ENCODE data around the gene FBXL15. TPM values are rescaled to one million over a fixed set of nuclear protein-coding genes. Genes with fewer than 3 reads are reported as not detected.

FBXL15 gene
- total RNA-seq, 2 donors from 2014 or later, result 22.2 to 36.3 TPM

DNA sequence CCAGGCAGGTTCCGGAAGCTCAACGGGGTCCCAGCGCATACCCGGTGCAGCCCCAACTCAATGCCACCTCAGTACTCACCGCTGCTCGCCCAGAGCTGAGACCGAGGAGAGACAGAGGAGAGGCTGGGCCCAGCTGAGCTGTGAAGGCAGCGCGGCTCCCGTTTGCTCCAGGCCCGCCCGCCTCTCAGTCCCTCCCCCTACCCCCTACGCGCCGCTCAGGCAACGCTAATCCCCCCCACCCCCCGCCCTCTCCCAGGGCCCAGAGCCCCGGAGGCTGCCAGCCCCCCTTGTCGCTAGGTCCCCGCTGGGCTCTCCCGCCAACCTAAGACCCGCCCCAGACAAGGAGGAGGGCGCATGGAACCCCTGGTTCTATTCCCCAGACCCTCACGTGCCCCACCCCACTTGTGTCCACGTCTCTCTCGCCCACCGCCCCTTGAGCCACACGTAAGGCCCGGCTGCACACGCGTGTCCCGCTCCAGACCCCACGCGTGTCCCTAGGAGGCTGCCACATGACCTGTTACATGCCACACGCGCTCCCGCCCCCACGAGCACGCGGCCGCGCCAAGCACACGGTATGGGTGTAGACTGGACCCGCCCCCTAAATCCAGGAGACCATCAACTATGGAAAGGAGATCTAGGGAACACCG lies 1.9 kb upstream of the FBXL15 start, which contains the start of gene PSD:
TSS of gene PSD (minus strand) at position 164 of the 647 bp plus-strand sequence. CDS start 1,747 bp downstream, outside the sequence.
- TF ChIP-seq POLR2AphosphoS5 (IDR thresholded peaks at IDR 0.05) (no peak), POLR2A (IDR thresholded peaks at IDR 0.05) (no peak)
- TF ChIP-seq, protein P1, sequence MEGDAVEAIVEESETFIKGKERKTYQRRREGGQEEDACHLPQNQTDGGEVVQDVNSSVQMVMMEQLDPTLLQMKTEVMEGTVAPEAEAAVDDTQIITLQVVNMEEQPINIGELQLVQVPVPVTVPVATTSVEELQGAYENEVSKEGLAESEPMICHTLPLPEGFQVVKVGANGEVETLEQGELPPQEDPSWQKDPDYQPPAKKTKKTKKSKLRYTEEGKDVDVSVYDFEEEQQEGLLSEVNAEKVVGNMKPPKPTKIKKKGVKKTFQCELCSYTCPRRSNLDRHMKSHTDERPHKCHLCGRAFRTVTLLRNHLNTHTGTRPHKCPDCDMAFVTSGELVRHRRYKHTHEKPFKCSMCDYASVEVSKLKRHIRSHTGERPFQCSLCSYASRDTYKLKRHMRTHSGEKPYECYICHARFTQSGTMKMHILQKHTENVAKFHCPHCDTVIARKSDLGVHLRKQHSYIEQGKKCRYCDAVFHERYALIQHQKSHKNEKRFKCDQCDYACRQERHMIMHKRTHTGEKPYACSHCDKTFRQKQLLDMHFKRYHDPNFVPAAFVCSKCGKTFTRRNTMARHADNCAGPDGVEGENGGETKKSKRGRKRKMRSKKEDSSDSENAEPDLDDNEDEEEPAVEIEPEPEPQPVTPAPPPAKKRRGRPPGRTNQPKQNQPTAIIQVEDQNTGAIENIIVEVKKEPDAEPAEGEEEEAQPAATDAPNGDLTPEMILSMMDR (IDR thresholded peaks at IDR 0.05), result no peak
- H3K4me3 ChIP-seq, result peak within 1 kb of the TSS; percentile 62 to 73
- H3K27me3 ChIP-seq (replicated peaks; ENCODE audit: insufficient read depth), result peaks cover 3% of the 10 kb centered on the region
- no peak within 1 kb of the TSS for H3K27ac ChIP-seq
- intact Hi-C loops (cut with DNase I), result no loop called here
- WGBS, result 2% methylated on average over 40 of the region's 45 CpGs
- H3K36me3 ChIP-seq, result peaks cover 0 to 3% of the 10 kb centered on the region in 2 donors
- DNase-seq (ENCODE audit: low spot score), result no peak
- no peaks in the 10 kb centered on the region for H3K9me3 ChIP-seq
- peaks cover 26% of the 10 kb centered on the region for H3K4me1 ChIP-seq (replicated peaks)

DNA sequence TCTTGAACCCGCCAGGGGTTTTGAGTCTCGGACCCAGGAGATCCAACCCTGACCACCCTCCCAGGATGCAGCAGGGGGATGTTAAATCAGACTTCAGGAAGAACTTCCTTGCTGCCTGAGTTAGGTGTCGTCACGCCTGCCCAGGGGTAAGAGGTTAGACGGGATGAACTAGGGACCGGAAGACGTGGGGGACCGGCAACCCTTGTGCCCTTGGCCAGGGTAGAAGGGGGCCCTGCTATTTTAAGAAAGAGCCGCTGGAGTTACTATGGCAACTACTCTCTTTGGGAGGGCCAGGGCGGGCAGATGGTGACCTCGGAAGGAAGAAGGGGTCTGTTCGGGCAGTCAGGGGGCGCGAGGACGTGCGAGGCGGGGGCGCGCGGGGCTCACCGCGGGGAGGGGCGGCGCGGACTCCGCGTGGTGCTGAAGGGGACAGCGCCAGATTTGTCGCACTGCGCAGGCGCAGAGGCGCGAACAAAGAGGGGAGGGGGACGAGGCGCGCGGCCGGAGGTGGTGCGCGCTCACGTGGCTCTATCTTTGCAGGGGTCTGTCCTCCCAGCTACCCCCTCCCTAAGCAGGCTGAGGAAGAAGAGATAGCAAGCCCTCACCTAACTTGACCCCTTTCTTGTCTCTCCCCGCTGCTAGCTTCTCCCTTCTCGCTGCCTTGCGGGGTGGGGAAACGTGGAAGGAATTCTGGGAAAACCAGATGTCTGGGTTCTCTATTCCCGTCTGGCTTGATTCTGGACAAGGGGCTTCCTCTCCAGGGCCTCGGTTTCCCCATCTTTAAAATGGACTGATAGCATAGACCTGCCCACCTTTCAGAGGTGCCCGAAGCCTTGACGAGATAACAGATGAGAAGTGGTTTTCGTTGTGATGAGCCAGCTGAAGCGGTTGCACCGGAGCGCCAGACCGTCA lies 1.1 kb upstream of the FBXL15 start:
- Histone ChIP-seq H3K9me3 (no peaks in the 10 kb centered on the region), H3K36me3 (peaks cover 0 to 8% of the 10 kb centered on the region in 2 donors), H3K27me3 (replicated peaks; ENCODE audit: insufficient read depth) (no peaks in the 10 kb centered on the region), H3K4me1 (replicated peaks) (peaks cover 26% of the 10 kb centered on the region), H3K27ac (no peak overlapping the region), H3K4me3 (peak overlapping the region; percentile 62 to 73)
- WGBS, result 3% methylated on average over 54 of the region's 54 CpGs
- TF ChIP-seq, protein P1 (IDR thresholded peaks at IDR 0.05), result peak in 1 of 4 experiments; percentile 6
- TF ChIP-seq POLR2AphosphoS5 (IDR thresholded peaks at IDR 0.05) (peak; percentile 68), POLR2A (IDR thresholded peaks at IDR 0.05) (no peak)
- intact Hi-C loops (cut with DNase I), result loop anchor here (2.0 kb wide), 1 partner anchor 25 kb away; the partner anchor contains the start of gene NFKB2
- peak; percentile 40 for DNase-seq (ENCODE audit: low spot score)

DNA sequence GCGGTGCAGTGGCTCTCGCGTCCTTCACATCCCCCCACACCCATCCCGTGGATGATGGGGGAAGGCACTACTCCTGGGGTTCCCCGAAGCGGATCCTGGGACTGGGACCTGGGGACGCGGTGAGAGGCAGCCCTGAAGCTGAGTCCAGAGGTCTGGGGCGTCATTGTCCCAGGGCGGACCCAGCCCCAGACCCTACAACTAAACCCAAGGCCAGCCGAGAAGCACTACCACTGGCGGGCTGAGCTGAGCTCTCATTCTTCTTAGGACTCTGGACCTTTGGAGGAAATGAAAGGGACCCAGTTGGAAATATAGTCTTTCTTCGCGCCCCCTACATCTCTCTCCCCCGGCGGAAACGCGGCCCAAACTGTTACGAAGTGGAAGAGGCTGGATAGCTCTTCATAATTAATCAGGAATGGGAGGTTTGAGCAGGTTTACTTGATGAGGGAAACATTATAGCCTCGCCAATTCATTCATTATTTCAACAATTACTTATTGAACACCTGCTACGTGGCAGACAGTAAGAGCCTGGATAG lies 389 bp upstream of the FBXL15 start:
- peak overlapping the region; percentile 83 to 86 for H3K27ac ChIP-seq
- peaks cover 0 to 8% of the 10 kb centered on the region in 2 donors for H3K36me3 ChIP-seq
- peak overlapping the region; percentile 62 to 73 for H3K4me3 ChIP-seq
- DNase-seq (ENCODE audit: low spot score), result no peak
- under 1% methylated on average over 20 of the region's 21 CpGs for WGBS
- peaks cover 26% of the 10 kb centered on the region for H3K4me1 ChIP-seq (replicated peaks)
- intact Hi-C loops (cut with DNase I), result loop anchor here (2.0 kb wide), 1 partner anchor 25 kb away; the partner anchor contains the start of gene NFKB2
- TF ChIP-seq, protein P1 (IDR thresholded peaks at IDR 0.05), result no peak
- no peak for TF ChIP-seq POLR2AphosphoS5 (IDR thresholded peaks at IDR 0.05)
- no peak for TF ChIP-seq POLR2A (IDR thresholded peaks at IDR 0.05)
- H3K27me3 ChIP-seq (replicated peaks; ENCODE audit: insufficient read depth), result no peaks in the 10 kb centered on the region
- H3K9me3 ChIP-seq, result no peaks in the 10 kb centered on the region

DNA sequence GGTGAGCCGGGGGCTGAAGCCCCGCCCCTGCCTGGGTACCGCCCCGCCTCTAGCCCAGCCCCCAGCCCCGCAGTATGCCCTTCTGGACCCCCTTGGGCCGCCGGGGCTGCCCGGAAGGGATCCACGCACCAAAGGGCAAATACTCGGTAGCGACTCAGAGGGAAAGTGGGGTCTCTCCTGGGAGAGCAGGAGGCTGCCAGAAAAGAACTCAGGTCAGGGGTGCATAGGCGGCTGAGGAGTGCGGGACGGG lies 796 bp downstream of the FBXL15 start:
- Histone ChIP-seq H3K9me3 (no peaks in the 10 kb centered on the region), H3K4me1 (replicated peaks) (peaks cover 26% of the 10 kb centered on the region), H3K4me3 (peak overlapping the region; percentile 62 to 73), H3K27me3 (replicated peaks; ENCODE audit: insufficient read depth) (no peaks in the 10 kb centered on the region), H3K36me3 (peaks cover 0 to 8% of the 10 kb centered on the region in 2 donors), H3K27ac (peak overlapping the region; percentile 83 to 86)
- DNase-seq (ENCODE audit: low spot score), result no peak
- intact Hi-C loops (cut with DNase I), result loop anchor here (2.0 kb wide), 1 partner anchor 27 kb away; the partner anchor contains the start of gene NFKB2
- TF ChIP-seq, protein P1 (IDR thresholded peaks at IDR 0.05), result no peak
- TF ChIP-seq POLR2A (IDR thresholded peaks at IDR 0.05) (no peak), POLR2AphosphoS5 (IDR thresholded peaks at IDR 0.05) (no peak)
- WGBS, result 0% methylated on average over 14 of the region's 14 CpGs
